Posterior vena cava (tissue), 2 donors: Measurements from ENCODE around the gene MAP3K10. TPM values are rescaled to one million over a fixed set of nuclear protein-coding genes. Genes with fewer than 3 reads are reported as not detected.

Experiments
- DNase-seq: peaks from one replicate; pipeline ENCODE4 v3.0.0-alpha.2; 2020; ENCODE audit warnings: low spot score
- intact Hi-C, 2 donors: fragments of 100-400 bp; cut with DNase I; formaldehyde crosslinking; loops; one replicate each; pipeline versions ENCODE4 v1.14.1 to v1.14.2; 2022 to 2023
- total RNA-seq, 2 donors: library from RNA; stranded (reverse); fragmentation: NEBNext Ultra II Directional; extraction: Animal tissue kit (Norgen Biotek cat#: 25700); gene quantifications; one replicate each; pipeline ENCODE4 v1.2.1, GENCODE V29; 2021
- donor health status: DM: yes; HTN: yes; CAD: no.
- donor health status: DM: yes; HTN: yes; CAD: no.

The MAP3K10 gene
- total RNA-seq, 2 donors from 2014 or later, result 16.9 to 21.5 TPM

DNA sequence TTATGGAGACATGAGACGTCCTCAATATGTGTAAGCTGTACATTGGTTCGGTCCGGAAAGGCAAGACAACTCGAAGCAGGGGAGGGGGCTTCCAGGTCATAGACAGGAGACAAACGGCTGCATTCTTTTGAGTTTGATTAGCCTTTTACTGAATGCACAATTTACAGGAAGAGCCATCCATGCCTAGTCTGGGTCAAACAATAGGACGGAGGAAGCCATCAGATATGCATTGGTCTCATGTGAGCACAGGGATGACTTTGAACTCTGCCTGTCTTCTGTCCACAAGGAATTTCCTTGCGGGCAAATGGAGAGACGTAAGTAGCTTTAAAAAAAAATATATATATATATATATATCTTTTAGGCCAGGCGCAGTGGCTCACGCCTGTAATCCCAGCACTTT is 37.1 kb downstream of the MAP3K10 start:
- DNase-seq, result no peak
- intact Hi-C loops, result no loop called here

DNA sequence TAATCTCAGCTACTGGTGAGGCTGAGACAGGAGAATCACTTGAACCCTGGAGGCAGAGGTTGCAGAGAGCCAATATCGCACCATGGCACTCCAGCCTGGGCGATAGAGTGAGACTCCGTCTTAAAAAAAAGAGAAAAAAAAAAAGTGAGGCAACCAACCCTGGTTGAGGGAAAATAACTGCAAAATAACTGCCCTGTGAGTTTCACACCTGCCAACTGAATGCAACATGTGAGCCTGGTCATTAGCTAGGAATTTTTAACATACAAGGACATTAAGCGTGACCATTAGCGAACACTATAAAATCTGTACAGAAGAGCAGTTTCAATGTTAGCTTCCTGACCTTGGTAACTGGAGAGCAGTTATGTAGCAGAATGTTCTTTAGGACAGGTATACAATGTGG is 37.6 kb downstream of the MAP3K10 start:
- intact Hi-C loops, result no loop called here
- no peak for DNase-seq

- no peak for DNase-seq
- intact Hi-C loops, result no loop called here
Measured at GRCh38 chr19:40229484-40229883, 38.3 kb downstream of the MAP3K10 start.

DNA sequence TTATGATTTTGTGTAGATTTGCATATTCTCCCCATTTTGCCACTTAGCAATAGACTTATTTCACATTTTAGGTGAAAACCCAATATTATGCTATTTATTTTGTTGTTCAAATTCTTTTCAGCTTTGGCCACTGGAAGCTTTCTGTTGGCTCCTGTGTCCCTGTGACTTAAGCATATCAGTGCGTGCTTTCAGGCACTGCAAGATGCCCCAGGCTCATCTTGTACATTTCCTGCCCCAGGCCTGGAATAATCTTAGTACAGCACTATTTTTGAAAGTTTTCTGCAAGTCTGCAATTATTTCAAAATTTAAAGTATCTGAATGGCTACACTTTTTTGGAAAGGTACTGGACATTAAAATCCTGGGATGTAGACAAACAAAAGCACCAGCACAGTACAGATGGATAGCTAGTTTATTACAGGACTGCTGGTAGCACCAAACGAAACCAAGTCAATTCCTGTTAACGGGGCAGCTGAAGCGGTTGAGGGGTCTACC is 38.7 kb downstream of the MAP3K10 start:
- intact Hi-C loops, result no loop called here

DNA sequence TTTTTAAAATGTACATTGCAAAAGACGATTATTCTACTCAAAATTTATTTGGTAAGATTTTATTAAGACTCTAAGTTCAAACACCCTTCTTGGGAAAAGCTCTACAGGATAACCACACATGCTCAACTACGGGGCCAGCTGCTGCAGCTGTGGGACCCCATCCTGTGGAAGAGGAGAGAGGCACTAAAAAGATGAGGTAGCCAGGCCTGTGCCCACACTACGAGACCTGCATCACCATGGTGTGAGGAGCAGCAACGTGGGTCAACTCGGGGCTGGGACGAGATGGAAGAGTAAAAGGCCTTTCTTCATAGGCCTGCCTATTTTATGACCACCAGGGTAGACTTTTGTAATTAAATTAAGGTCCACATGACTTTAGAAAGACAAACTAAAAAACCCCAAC is 39.8 kb downstream of the MAP3K10 start:
- intact Hi-C loops, result no loop called here
- DNase-seq, result no peak

More for the DNA sequence above, 38.7 kb downstream of the MAP3K10 start:
- no peak for DNase-seq

DNA sequence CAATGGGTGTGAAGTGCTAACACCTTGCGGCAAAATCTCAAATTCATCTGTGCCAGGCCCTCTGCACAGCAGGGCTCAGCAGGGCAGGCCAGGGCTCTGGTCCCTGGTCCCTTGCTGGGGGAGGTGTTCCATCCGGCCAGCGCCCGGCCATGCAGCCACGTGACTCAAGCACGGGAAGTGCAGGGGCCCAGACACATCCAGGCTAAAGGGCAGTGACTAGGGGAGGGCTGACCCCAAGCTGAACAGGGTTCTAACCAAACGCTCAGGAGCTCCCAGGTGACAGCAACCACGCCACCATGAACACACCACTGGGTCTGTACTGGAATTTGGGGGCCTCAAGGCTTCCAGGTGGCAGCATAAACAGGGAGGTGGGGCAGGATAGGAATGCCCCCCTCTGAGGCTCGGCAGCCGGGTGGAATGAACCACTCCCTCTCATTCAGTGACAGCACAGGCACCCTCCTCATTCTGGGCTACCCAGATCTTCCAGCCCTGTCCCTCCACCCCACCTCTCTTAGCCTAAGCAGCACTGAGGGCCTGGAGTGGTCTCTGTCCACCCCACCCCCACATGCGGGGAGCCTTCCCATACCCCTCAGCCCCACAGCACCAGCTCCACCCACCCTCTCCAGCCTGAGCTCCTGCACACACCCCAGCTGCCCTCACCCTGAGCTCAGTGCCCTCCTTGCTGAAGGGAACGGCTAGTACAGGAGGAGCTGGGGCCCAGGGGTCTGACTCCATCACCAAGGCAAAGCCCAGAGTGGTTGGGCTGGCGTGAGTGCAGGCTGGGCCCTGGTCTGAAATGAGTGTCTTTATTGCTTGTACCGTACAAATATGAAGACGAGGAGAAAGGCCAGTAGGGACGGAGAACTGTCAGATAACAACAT is 40.6 kb downstream of the MAP3K10 start:
- intact Hi-C loops, result no loop called here
- DNase-seq, result no peak

GRCh38 chr19:40232479-40232878 is 41.3 kb downstream of the MAP3K10 start:
- intact Hi-C loops, result no loop called here
- DNase-seq, result no peak

DNA sequence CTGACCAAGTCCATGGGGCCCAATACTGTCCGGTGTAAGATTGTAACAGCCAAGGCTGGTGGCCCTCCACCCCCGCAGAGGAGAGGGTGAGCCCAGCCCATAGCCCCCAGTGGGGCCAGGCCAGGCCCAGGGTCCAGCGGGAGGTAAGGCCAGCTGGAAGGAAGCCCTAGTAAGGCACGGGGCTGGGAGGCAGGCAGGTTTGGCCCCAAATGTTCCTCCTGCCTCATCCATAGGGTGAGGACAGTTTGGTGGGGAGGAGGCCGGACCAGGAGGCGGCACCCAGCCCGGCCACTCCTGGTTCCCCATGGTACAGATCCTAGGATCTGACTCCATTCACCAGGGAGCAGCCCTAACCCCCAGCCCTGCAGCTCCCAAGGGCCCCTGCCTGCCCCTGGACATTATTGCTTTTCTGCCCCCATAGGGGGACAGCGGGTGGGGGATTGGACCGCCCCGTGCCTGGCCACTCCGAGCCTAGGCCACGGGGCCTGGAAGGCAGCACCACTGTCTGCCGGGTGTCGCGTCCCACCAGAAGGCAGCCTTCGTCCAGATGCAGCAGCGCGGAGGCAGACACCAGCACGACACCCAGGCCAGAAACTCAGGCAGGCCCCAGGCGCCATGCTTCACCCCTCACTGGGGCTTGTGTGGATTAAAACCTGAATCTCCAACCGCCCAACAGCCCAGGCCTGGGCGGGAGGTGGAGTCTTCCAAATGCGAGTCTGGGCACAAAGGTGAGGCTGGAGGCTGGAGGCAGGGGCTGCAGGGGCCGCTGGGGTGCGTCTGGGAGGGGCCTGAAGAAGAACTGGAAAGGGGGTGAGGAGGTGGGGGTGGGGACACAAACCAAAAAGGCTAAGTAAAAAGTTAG is 42.0 kb downstream of the MAP3K10 start:
- intact Hi-C loops, result no loop called here
- no peak for DNase-seq

GRCh38 chr19:40233811-40234389 is 42.7 kb downstream of the MAP3K10 start:
- intact Hi-C loops, result no loop called here
- DNase-seq, result no peak

GRCh38 chr19:40234429-40235237 is 43.4 kb downstream of the MAP3K10 start:
- intact Hi-C loops, result no loop called here

GRCh38 chr19:40235238-40236025 is 44.2 kb downstream of the MAP3K10 start:
- no peak for DNase-seq
- intact Hi-C loops, result no loop called here

More at GRCh38 chr19:40234429-40235237, 43.4 kb downstream of the MAP3K10 start:
- no peak for DNase-seq

DNA sequence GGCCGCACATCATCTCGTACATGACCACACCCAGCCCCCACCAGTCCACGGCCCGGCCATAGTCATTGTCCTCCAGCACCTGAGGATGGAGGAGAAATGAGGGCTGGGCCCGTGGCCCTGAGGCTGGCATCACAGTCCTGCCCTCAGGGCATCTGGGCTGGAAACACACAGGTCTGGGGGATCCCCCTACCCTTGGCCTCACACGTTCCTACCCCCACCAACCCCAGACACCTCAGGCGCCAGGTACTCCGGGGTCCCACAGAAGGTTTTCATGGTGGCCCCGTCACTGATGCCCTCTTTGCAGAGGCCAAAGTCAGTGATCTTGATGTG is 44.8 kb downstream of the MAP3K10 start:
- intact Hi-C loops, result no loop called here
- no peak for DNase-seq

DNA sequence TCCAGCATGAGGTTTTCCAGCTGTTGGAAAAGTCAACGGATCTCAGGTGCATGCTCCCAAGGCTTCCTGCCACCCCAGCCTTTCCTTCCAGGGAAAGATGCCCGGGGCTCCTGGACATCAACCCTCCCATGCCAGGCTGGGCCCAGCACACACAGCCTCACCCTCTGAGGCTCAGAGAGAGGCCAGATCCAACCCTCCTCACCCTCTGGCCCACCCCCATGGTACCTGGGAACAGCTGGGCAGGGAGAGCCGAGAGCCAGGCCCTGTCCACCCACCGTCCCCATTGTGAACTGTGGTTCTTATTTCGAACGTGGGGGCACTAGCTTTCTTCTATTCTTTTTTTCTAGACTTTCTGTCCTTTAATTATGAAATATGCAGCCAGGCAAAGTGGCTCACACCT is 45.1 kb downstream of the MAP3K10 start:
- DNase-seq, result no peak
- intact Hi-C loops, result no loop called here

DNA sequence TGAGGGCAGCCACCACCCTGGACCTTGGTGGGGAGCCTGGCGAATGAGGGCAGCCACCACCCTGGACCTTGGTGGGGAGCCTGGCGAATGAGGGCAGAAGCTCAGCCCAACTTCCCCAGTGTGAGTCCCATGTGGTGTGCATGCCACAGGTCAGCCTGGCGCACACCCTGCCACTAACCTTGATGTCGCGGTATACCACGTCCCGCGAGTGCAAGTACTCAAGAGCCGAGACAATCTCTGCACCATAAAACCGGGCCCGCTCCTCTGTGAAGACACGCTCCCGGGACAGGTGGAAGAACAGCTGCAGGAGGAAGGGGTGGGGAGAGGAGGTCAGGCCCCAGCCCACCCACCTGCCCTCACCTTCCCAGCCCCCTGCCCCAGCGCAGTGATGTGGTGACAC is 46.6 kb downstream of the MAP3K10 start:
- intact Hi-C loops, result no loop called here
- no peak for DNase-seq

GRCh38 chr19:40238775-40239174 is 47.5 kb downstream of the MAP3K10 start:
- intact Hi-C loops, result no loop called here
- no peak for DNase-seq

DNA sequence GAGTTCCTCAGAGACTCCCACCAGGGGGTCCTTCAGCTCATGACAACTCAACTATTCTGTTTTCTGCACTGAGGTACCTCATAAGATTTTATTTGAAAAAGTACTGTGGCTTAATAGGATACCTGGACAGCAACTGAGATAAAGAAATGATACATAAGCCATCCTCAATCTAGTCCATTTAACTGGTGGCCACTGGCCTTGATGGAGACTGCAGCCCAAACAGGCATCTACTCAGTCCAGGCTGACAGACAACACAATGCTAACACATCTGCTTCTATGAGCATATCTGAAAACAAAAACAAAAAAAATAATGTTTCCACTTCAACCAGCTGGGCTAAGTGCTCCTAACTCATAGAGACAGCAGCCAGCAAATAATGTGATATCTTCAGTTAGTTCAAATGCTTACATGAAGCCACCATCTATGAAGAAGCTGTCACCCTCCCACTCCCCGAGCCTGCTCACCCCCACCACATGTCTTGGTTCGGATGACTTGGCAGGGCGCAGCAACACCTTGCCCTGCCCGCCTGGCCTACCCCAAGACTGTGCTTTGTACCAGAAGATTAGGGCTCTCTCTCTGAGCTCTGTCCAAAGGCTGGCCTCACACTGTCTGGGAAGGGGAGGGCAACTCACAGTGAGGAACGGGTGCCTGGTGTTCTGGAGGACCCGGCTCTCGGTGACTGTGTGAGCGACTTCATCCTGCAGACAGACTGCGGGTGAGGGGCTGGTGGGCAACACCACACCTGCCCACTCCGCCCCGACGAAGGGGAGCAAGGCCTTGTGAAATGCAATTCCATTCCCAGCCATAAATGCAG is 48.4 kb downstream of the MAP3K10 start:
- DNase-seq, result no peak
- intact Hi-C loops, result no loop called here

- intact Hi-C loops, result no loop called here
- DNase-seq, result no peak
Measured at GRCh38 chr19:40240332-40240731, 49.1 kb downstream of the MAP3K10 start.
